ENCODE data around the gene DPEP2NB. TPM values are rescaled to one million over a fixed set of nuclear protein-coding genes. Genes with fewer than 3 reads are reported as not detected.

Gene DPEP2NB
- total RNA-seq, 3 donors from 2014 or later: not detected

DNA sequence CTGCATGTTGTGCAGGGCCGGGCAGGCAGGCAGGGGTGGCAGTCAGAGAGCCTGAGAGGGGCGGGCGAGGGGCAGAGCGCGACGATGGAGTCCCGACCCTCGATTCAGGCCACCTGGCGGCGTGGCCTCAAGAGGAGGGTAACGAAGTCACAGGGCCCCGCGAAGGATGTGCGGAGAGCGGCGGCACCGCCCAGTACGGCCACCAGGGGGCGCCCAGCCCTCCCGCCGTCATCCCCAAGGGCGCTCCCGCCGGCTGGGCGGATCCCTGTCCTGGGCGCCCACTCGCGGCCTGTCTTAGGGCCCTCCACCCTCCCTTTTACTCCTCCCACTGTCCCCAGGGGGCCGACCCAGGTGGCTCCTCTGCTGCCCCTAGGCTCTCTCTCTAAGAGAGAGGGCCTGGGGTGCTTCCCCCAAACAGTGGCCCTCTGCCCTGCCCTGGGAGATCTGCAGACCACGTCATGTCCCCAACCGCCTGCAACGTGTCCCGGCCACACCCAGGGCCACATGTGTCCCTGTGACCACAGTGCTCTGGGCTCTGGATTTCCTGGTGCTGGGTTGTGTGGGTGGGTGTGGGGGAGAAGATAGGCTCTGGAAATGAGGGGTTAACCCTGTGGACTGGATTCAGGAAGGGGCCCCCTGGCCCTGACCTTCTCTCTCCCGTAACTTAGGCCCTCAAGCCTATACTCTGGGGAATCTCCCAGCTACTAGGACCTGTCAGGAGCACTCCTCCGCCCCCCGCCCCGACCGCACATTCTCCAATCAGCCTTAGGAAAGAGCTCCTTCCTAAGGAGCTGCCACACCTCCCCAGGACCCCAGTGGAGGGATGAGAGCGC lies 22.3 kb downstream of the DPEP2NB start:
- DNase-seq (peak; percentile 83 to 89 (median 87)), ATAC-seq (peak; percentile 97)
- intact Hi-C loops (cut with DNase I, micrococcal nuclease): no loop called here
- Histone ChIP-seq H3K9me3 (no peaks in the 10 kb centered on the region), H3K4me3 (no peak overlapping the region), H3K4me1 (ENCODE audit: low read depth) (peaks cover 12% of the 10 kb centered on the region), H3K36me3 (ENCODE audit: low read depth) (no peaks in the 10 kb centered on the region)
- TF ChIP-seq, protein P1, sequence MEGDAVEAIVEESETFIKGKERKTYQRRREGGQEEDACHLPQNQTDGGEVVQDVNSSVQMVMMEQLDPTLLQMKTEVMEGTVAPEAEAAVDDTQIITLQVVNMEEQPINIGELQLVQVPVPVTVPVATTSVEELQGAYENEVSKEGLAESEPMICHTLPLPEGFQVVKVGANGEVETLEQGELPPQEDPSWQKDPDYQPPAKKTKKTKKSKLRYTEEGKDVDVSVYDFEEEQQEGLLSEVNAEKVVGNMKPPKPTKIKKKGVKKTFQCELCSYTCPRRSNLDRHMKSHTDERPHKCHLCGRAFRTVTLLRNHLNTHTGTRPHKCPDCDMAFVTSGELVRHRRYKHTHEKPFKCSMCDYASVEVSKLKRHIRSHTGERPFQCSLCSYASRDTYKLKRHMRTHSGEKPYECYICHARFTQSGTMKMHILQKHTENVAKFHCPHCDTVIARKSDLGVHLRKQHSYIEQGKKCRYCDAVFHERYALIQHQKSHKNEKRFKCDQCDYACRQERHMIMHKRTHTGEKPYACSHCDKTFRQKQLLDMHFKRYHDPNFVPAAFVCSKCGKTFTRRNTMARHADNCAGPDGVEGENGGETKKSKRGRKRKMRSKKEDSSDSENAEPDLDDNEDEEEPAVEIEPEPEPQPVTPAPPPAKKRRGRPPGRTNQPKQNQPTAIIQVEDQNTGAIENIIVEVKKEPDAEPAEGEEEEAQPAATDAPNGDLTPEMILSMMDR (IDR thresholded peaks at IDR 0.05): peak; percentile 96

DNA sequence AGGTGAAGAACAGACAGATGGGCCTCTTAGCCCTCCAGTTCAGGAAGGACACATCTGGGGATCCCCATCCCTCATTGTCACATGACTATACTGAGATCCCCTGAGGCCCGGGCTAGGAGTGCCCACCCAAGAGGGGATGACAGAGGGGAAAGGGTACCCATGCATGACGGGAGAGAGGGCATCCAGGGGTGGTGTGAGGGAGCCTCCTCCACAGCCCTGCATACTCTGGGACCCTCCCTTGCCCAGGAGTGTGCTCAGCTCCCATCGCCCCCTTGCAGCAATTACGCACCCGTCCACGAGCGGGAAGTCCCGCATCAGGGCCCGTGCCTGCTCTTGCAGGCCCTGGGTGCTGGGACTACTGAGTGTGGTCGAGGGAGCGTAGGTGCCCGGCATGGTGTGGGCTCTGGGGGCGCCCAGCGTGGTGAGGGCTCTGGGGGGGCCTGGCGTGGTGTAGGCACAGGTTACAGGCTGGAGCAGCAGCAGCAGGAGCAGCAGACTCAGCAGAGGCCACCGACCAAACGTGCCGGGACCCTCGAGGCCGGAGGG lies 23.0 kb downstream of the DPEP2NB start:
- no peak for ATAC-seq
- no peak for DNase-seq
- TF ChIP-seq, protein P1 (IDR thresholded peaks at IDR 0.05): no peak
- Histone ChIP-seq H3K4me3 (no peak overlapping the region), H3K36me3 (ENCODE audit: low read depth) (no peaks in the 10 kb centered on the region), H3K9me3 (no peaks in the 10 kb centered on the region), H3K4me1 (ENCODE audit: low read depth) (peaks cover 12% of the 10 kb centered on the region)
- intact Hi-C loops (cut with DNase I, micrococcal nuclease): no loop called here

DNA sequence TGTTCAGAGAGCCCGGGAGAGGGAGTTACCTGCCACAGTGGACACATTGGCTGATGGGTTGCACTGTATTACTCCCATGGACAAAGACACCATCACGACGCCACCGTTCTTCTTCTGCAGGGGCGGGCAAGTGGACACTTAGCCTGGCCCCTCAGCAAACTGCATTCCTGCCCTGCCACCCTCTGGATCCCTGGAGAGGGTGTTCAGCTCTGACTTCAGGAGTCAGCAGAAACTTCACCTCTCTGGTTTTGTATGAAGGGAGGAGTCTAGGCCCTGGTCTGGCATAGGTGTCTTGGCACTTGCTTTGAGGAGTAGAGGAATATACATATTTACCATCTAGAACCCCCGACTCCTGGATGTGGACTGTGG lies 25.7 kb downstream of the DPEP2NB start:
- intact Hi-C loops (cut with DNase I, micrococcal nuclease): no loop called here

DNA sequence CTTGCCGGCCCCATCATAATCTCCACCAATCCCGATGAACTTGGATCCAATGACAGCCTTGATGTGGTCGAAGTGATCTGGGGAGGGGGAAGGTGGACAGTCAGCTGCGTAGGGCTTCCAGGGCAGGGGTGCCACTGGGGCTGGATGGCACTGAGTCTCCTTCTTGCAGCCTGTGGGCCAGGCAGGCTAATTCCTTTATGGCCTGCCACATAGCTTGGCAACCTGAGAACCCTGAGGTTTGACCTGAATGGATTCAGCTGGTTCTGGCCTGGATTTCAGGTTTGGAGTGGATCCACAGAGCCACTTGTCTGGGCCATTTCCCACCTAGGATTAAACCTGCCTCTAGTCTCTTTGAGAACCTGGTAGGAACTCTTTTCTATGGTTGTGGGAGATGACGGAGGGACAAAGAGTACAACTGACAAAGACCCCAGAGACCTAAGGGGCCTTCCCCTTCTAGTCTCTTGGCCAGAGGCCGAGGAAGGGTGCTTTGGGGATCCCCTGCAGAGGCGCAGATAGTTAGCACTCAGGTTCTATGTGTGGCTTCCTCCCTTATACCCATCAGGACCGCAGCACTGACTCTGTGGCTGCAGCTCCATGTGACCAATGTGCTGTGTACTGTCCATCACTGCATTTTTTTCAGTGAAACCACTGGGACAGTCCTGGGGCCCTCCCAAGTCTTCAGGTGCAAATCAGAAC lies 26.2 kb downstream of the DPEP2NB start:
- peaks cover 15% of the 10 kb centered on the region for H3K4me1 ChIP-seq (ENCODE audit: low read depth)
- TF ChIP-seq, protein P1 (IDR thresholded peaks at IDR 0.05): no peak
- ATAC-seq (no peak), DNase-seq (no peak)
- H3K9me3 ChIP-seq: no peaks in the 10 kb centered on the region
- intact Hi-C loops (cut with DNase I, micrococcal nuclease): no loop called here
- no peaks in the 10 kb centered on the region for H3K36me3 ChIP-seq (ENCODE audit: low read depth)
- no peak overlapping the region for H3K4me3 ChIP-seq

More for the DNA sequence above, 25.7 kb downstream of the DPEP2NB start:
- Histone ChIP-seq H3K4me1 (ENCODE audit: low read depth) (peaks cover 15% of the 10 kb centered on the region), H3K36me3 (ENCODE audit: low read depth) (no peaks in the 10 kb centered on the region), H3K9me3 (no peaks in the 10 kb centered on the region), H3K4me3 (no peak overlapping the region)
- ATAC-seq (no peak), DNase-seq (no peak)
- TF ChIP-seq, protein P1 (IDR thresholded peaks at IDR 0.05): no peak

DNA sequence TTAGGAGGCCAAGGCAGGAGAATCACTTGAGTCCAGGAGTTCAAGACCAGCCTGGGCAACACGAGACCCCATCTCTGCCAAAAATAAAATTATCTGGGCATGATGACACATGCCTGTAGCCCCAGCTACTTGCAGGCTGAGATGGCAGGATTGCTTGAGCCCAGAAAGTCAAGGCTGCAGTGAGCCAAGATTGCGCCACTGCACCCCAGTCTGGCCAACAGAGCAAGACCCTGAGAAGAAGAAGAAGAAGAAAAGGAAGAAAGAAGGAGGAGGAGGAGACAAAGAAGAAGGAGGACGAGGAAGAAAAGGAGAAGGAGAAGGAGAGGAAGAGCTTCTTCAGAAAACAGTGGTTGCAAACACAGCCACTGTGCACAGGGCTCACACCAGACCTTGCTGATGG lies 27.0 kb downstream of the DPEP2NB start:
- no peaks in the 10 kb centered on the region for H3K36me3 ChIP-seq (ENCODE audit: low read depth)
- intact Hi-C loops (cut with DNase I, micrococcal nuclease): no loop called here
- no peak overlapping the region for H3K4me3 ChIP-seq
- H3K9me3 ChIP-seq: no peaks in the 10 kb centered on the region
- TF ChIP-seq, protein P1 (IDR thresholded peaks at IDR 0.05): no peak
- ATAC-seq: no peak
- peaks cover 13% of the 10 kb centered on the region for H3K4me1 ChIP-seq (ENCODE audit: low read depth)
- DNase-seq: no peak

Measured in mucosa of descending colon (tissue), 3 donors.